ENCODE results near the gene ADGRA1.
"Not testable (repeated sequence)": the region's sequence is repeated elsewhere in the genome, so short reads cannot be mapped to it uniquely, and the experiment has no call there.

ADGRA1 gene, protein sequence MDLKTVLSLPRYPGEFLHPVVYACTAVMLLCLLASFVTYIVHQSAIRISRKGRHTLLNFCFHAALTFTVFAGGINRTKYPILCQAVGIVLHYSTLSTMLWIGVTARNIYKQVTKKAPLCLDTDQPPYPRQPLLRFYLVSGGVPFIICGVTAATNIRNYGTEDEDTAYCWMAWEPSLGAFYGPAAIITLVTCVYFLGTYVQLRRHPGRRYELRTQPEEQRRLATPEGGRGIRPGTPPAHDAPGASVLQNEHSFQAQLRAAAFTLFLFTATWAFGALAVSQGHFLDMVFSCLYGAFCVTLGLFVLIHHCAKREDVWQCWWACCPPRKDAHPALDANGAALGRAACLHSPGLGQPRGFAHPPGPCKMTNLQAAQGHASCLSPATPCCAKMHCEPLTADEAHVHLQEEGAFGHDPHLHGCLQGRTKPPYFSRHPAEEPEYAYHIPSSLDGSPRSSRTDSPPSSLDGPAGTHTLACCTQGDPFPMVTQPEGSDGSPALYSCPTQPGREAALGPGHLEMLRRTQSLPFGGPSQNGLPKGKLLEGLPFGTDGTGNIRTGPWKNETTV

DNA sequence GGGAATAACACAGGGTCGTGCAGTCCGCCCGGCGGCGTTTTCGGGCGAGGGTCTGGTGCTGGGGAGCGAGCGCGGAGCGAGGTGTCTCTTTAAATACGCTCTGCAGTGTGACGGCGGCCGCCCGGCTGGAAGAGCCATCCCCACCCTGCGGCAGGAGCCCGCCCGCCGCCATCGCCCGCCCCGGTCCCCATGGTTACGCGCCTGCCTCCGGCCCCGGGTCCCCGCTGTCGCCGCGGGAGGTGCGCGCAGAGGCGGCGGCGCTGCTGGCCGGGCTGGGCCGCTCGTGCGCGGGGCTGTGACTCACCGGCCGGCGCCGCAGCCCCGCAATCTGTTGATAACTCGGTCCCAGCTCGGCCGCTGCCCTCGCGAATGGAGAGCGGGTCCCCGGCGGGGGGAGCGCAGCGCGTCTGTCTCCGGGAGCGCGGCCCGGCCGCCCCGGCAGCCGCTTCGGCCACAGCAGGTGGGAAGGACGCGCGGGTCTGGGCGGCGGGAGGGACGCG, at the start of gene ADGRA1:
TSS of gene ADGRA1 (plus strand) at position 246 of the 500 bp plus-strand sequence. CDS start 986 bp downstream, outside the sequence.
- no peak for DNase-seq (ENCODE audit: low read depth)

GRCh38 chr10:133038036-133038823, 49.5 kb upstream of the ADGRA1 start:
- DNase-seq (ENCODE audit: low read depth) = no peak

DNA sequence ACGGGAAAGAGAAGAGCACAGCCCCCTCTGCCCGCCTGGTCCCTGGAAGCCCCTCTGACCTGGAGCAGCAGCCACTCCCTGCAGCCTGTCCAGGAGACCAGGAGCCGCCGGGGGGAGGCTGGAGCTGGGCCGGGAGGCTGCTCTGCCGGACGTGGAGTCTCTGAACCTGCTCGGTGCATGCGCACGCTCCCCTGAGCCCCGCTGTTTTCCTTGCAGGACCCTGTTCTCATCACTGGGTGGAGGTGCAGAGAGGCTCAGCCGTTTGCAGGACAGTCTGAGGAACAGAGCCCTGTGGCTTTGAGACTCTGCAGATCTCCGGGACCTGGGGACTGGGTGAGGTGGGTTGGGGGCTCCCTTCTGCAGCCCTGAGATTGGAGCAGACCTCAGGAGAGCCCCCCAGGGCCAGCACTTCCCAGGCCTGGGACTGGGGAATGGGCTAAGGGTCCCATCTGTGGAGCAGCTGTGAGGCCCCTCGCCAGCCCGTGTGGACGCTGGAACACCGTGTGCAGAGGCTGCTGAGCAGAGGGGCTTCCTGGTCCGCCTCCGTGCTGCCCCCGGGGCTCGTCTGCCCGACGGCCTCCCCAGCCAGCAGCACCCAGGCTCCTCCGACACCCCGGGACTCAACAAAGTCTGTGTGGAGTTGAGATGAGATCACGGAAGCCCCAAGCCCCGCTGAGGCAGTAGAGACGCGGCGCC, 48.5 kb upstream of the ADGRA1 start:
- no peak for DNase-seq (ENCODE audit: low read depth)

- no peak for DNase-seq (ENCODE audit: low read depth)
These were observed 47.9 kb upstream of the ADGRA1 start for GRCh38 chr10:133039803-133040165.

DNA sequence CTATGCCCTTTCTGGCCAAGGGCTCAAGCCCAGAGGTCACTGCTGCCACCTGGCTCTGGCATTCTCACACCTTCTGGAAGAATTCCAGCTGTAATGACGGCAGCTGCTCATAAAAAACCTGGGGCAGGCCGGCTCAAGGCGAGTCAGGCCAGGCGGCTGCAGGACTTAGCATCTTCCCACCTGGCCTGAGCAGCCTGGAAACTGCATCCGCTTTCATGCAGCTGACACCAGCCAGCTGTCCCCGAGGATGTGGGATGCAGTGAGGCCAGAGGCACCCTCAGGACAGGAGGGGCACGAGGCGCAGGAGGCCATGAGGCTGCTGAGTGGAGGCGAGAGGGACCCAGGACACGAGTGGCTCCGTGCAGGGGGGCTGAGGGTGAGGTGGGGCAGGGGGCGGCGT, 47.5 kb upstream of the ADGRA1 start:
- no peak for DNase-seq (ENCODE audit: low read depth)

- no peak for DNase-seq (ENCODE audit: low read depth)
These were observed 46.6 kb upstream of the ADGRA1 start for GRCh38 chr10:133041101-133041500.

- DNase-seq (ENCODE audit: low read depth) = no peak
These were observed 45.7 kb upstream of the ADGRA1 start for GRCh38 chr10:133042061-133042460.

- DNase-seq (ENCODE audit: low read depth) = no peak
These were observed 44.9 kb upstream of the ADGRA1 start for GRCh38 chr10:133042816-133043215.

GRCh38 chr10:133043541-133044225, 44.0 kb upstream of the ADGRA1 start:
- DNase-seq (ENCODE audit: low read depth) = no peak

- DNase-seq (ENCODE audit: low read depth) = no peak
These were observed 43.3 kb upstream of the ADGRA1 start for GRCh38 chr10:133044401-133044811.

DNA sequence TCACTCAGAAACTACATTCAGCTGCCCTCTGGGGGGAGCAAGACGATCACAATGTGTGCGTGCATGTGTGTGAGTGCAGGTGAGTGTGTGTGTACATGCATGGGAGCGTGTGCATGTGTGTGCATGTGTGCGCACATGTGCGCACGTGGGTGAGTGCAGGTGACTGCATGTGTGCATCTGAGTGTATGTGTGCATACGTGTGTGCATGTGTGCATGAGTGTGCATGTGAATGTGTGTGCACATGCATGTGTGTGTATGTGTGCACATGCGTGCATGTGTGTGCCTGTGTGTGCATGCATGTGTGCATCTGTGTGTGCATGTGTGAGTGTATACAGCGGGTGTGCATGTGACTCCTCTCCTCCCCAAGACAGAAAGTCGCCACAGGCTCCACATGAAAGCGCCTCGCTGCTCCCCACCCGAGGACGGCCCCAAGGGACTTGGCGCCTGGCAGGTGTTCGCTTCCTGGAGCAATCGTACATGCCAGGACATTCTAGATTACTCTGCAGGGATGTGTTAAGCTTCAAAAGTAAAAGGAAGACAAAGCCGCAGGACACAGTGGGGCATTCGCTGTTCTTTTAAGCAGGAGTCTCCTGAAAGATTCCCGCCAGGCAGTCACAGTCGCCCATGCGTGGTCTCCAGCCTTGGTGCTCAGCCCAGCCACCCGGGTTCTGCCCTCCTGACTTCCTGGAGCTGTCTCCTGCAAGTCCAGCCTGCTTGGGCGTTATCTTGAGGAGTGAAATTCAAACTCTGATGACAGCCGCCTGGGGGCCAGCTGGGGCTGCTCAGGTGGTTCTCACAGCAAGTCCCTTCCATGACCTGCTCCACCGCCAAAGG, 42.0 kb upstream of the ADGRA1 start:
- DNase-seq (ENCODE audit: low read depth) = no peak

DNA sequence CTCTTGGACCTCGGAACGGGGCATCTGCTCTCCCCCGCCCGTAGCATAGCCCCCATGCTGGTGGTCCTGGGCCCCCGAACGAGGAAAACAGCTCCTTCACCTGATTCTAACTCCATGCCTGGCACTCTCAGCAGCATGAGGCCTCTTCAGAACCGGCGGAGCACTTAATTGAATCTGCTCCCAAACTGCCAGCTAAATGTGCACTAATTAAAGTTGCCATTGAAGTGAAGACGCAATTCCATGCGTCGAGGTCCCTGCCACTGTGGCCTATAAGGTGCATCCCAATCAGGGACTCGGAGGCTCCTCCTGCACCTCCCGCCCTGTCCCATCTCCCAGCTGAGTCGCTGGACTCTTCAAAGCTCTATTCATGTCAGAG, 41.3 kb upstream of the ADGRA1 start:
- DNase-seq (ENCODE audit: low read depth) = no peak

- DNase-seq (ENCODE audit: low read depth) = no peak
These were observed 40.1 kb upstream of the ADGRA1 start for GRCh38 chr10:133047526-133048123.

GRCh38 chr10:133048266-133048665, 39.5 kb upstream of the ADGRA1 start:
- no peak for DNase-seq (ENCODE audit: low read depth)

- DNase-seq (ENCODE audit: low read depth) = no peak
These were observed 38.8 kb upstream of the ADGRA1 start for GRCh38 chr10:133048926-133049325.

DNA sequence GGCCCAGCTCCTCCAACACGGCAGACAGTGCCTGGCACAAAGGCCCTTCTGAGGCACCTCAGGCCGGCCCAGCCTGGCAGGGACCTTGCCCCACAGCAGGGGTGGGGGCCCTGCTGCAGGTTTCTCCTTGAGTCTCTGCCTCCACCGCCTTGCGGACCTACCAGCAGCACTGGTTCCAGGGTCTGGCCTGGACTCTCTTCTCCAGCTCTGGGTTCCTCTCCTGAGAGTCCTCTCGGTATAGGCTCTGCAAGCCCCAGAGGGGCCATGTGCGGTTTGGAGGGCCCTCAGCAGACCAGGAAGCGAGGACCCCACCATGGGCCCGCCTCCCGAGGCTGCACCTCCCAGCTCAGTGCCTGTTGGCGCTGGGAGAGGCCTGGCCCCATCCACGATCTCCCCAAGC, 38.1 kb upstream of the ADGRA1 start:
- DNase-seq (ENCODE audit: low read depth) = no peak

- no peak for DNase-seq (ENCODE audit: low read depth)
These were observed 37.4 kb upstream of the ADGRA1 start for GRCh38 chr10:133050371-133050770.

DNA sequence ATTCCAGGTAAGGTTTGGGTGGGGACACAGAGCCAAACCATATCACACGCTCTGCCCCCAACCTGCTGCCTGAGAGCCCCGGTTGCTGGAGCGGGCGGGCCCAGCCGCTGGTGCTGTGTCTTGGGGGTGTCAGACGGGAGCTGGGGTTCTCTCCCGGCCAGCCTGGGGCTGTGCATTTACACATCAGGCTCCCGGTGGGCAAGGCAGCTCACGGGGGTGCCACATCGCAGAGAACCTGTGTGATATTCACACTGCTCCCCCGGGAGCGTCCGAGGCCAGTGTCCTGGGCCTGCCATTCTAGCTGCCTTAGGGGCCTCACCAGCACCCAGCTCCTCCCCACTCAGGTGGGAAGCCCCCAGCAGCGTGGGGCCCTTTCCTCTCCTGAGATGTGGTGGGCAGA, 35.6 kb upstream of the ADGRA1 start:
- DNase-seq (ENCODE audit: low read depth) = no peak

DNA sequence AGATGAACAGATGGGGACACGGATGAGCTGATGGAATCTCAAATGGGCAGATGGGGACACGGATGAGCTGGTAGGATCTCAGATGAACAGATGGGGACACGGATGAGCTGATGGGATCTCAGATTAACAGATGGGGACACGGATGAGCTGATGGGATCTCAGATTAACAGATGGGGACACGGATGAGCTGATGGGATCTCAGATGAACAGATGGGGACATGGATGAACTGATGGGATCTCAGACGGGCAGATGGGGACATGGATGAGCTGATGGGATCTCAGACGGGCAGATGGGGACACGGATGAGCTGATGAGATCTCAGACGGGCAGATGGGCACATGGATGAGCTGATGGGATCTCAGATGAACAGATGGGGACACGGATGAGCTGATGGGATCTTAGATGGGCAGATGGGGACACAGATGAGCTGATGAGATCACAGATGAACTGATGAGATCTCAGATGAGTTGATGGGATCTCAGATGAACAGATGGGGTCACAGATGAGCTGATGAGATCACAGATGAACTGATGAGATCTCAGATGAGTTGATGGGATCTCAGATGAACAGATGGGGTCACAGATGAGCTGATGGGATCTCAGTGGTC, 34.1 kb upstream of the ADGRA1 start:
- not testable (repeated sequence) for DNase-seq (ENCODE audit: low read depth)

DNA sequence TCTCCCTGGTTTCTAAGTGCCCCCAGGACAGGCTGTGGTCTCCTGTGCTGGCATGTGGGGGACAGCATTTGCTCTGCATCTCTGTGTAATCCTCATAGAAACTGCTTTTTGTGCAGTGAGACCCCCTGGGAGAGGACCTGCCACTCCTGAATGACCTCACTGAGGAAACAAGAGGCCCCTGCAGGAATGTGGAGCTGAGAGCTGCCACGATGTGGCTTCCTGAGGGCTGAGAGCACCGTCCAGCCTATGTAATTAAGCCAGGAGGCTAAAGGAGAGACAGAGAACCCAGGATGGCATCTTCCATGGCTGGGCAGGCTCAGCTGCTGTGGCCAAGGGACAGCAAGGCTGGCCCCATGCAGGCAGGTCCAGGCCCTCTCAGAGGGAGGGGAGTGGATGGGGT, 32.3 kb upstream of the ADGRA1 start:
- no peak for DNase-seq (ENCODE audit: low read depth)
